Gastroesophageal sphincter (tissue), 3 donors: ENCODE results near the gene MYOF.

Source experiments
- POLR2A ChIP-seq, 2 donors: fragments of 450-650 bp; IDR thresholded peaks; one replicate each; pipeline ENCODE4 v1.6.1; 2017; ENCODE audit warnings: antibody characterized with exemption in 2 of 2, mild to moderate bottlenecking in 2 of 2, moderate library complexity in 1 of 2
- TF ChIP-seq, protein P1 (sequence below), 4 experiments: fragments of 200-600 bp in 2 of 4; fragments of 450-650 bp in 2 of 4; sonication (generic) in 1 of 4; IDR thresholded peaks; one replicate each; pipeline ENCODE4 v1.5.1; 2017 to 2019; ENCODE audit warnings: antibody characterized with exemption in 4 of 4, mild to moderate bottlenecking in 2 of 4, moderate library complexity in 2 of 4

DNA sequence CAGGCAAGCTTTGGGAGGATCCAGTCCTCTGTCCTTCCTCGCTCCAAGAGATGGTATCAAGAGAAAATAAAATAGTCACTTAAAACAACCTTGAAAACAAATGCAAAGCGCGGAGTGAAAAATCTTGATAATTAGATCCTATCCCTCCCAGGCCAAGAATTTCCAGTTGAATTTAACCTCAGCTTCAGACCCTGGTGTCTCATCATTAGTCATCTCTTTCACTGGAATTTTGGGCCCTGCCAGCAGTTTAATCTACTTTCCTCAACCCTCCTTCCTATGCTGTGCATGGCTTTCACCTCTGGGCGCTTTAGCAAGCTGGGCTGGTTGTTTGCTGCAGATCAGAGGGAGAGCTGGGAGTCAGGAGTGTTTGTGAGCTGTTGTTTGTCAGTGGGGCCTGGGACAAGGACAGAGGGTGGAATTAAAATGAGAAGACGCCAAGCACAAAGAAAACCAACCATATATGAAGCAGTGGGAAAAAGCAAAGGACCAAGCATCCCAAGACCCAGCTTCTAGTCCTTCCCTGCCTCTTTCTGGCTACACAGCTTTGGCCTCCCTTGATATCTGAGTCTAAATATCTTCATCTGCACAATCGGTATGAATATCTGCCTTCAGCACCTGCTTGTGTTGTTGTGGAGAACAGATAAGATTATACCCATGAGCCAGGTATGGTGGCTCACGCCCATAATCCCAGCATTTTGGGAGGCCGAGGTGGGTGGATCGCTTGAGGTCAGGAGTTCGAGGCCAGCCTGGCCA, 13.5 kb downstream of the MYOF start:
- TF ChIP-seq, protein P1, sequence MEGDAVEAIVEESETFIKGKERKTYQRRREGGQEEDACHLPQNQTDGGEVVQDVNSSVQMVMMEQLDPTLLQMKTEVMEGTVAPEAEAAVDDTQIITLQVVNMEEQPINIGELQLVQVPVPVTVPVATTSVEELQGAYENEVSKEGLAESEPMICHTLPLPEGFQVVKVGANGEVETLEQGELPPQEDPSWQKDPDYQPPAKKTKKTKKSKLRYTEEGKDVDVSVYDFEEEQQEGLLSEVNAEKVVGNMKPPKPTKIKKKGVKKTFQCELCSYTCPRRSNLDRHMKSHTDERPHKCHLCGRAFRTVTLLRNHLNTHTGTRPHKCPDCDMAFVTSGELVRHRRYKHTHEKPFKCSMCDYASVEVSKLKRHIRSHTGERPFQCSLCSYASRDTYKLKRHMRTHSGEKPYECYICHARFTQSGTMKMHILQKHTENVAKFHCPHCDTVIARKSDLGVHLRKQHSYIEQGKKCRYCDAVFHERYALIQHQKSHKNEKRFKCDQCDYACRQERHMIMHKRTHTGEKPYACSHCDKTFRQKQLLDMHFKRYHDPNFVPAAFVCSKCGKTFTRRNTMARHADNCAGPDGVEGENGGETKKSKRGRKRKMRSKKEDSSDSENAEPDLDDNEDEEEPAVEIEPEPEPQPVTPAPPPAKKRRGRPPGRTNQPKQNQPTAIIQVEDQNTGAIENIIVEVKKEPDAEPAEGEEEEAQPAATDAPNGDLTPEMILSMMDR (IDR thresholded peaks at IDR 0.05) = no peak
- TF ChIP-seq POLR2A (IDR thresholded peaks at IDR 0.05) = no peak
